ENCODE measurements around the gene MTFR1L. TPM values are rescaled to one million over a fixed set of nuclear protein-coding genes. Genes with fewer than 3 reads are reported as not detected.

The MTFR1L gene
- total and polyA plus RNA-seq, 9 of the 15 experiments (the other 6 are each of a cell fraction or from before 2014, with no cell fraction given), result 41.4 to 98.5 (median 53.7) TPM

- no peak overlapping the region for H3K4me3 ChIP-seq
- H3K9me1 ChIP-seq (ENCODE audit: control insufficient read depth, insufficient read depth, low read length), result no peaks in the 10 kb centered on the region
- no peaks in the 10 kb centered on the region for H4K20me1 ChIP-seq (replicated peaks; ENCODE audit: control insufficient read depth, insufficient read depth, low read length)
- H3K79me2 ChIP-seq (ENCODE audit: control insufficient read depth, insufficient read depth, low read length), result peaks cover 10% of the 10 kb centered on the region; the same call in 2 of the 3 replicates
- no peaks in the 10 kb centered on the region for H3K9me3 ChIP-seq (replicated peaks; ENCODE audit: control insufficient read depth, insufficient read depth, low read depth, low read length)
- no peak for TF ChIP-seq YY1 (IDR thresholded peaks at IDR 0.05; ENCODE audit: borderline replicate concordance in 1 of 3, control insufficient read depth in 1 of 3, extremely low read depth in 1 of 3, insufficient read depth in 3 of 3, insufficient read length in 1 of 3, insufficient replicate concordance in 2 of 3, low read depth in 1 of 3, low read length in 2 of 3)
- TF ChIP-seq NFIC (IDR thresholded peaks at IDR 0.05), result no peak
- TF ChIP-seq, protein P1, sequence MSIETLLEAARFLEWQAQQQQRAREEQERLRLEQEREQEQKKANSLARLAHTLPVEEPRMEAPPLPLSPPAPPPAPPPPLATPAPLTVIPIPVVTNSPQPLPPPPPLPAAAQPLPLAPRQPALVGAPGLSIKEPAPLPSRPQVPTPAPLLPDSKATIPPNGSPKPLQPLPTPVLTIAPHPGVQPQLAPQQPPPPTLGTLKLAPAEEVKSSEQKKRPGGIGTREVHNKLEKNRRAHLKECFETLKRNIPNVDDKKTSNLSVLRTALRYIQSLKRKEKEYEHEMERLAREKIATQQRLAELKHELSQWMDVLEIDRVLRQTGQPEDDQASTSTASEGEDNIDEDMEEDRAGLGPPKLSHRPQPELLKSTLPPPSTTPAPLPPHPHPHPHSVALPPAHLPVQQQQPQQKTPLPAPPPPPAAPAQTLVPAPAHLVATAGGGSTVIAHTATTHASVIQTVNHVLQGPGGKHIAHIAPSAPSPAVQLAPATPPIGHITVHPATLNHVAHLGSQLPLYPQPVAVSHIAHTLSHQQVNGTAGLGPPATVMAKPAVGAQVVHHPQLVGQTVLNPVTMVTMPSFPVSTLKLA (conservative IDR thresholded peaks at IDR 0.05), result no peak
- no peak for TF ChIP-seq FIP1L1 (IDR thresholded peaks at IDR 0.05; ENCODE audit: low read depth, low read length, poor library complexity, severe bottlenecking)
- 0 out of 2 replicates have a peak, but pooled peaks have one; percentile 12 for TF ChIP-seq SMARCA4 (IDR thresholded peaks at IDR 0.05)
- no peak for TF ChIP-seq ZNF217 (CRISPR knock-in tag; IDR thresholded peaks at IDR 0.05)
- TF ChIP-seq, protein P2, sequence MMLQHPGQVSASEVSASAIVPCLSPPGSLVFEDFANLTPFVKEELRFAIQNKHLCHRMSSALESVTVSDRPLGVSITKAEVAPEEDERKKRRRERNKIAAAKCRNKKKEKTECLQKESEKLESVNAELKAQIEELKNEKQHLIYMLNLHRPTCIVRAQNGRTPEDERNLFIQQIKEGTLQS (IDR thresholded peaks at IDR 0.05), result 0 out of 2 replicates have a peak, but pooled peaks have one; percentile 6
- TF ChIP-seq, protein P2 (CRISPR knock-in tag; conservative IDR thresholded peaks at IDR 0.05), result no peak
- no peak for TF ChIP-seq LEF1 (IDR thresholded peaks at IDR 0.05)
- peak; percentile 50; the same call in 1 of the 2 replicates for TF ChIP-seq CREM (IDR thresholded peaks at IDR 0.05; ENCODE audit: low read depth)
- TF ChIP-seq, protein P3, sequence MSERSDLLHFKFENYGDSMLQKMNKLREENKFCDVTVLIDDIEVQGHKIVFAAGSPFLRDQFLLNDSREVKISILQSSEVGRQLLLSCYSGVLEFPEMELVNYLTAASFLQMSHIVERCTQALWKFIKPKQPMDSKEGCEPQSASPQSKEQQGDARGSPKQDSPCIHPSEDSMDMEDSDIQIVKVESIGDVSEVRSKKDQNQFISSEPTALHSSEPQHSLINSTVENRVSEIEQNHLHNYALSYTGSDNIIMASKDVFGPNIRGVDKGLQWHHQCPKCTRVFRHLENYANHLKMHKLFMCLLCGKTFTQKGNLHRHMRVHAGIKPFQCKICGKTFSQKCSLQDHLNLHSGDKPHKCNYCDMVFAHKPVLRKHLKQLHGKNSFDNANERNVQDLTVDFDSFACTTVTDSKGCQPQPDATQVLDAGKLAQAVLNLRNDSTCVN (CRISPR knock-in tag; IDR thresholded peaks at IDR 0.05), result no peak
- no peak for TF ChIP-seq ZNF12 (CRISPR knock-in tag; IDR thresholded peaks at IDR 0.05)
- TF ChIP-seq LARP7 (IDR thresholded peaks at IDR 0.05), result no peak
- TF ChIP-seq NR2F6 (CRISPR knock-in tag; IDR thresholded peaks at IDR 0.05), result no peak
- TF ChIP-seq ATF1 (CRISPR knock-in tag; IDR thresholded peaks at IDR 0.05), result no peak
- peak; percentile 45 for TF ChIP-seq ATF1 (tag; IDR thresholded peaks at IDR 0.05)
- 0 out of 2 replicates have a peak, but pooled peaks have one; percentile 55 for TF ChIP-seq ZBTB7A (IDR thresholded peaks at IDR 0.05; ENCODE audit: borderline replicate concordance, control insufficient read depth, low read depth, low read length)
- TF ChIP-seq CBX5 (IDR thresholded peaks at IDR 0.05; ENCODE audit: borderline replicate concordance, low read depth), result no peak
- no peak for TF ChIP-seq SIRT6 (IDR thresholded peaks at IDR 0.05; ENCODE audit: low read depth, low read length)
- 36% methylated on average over 6 of the region's 6 CpGs for WGBS (ENCODE audit: insufficient coverage, low coverage, missing lambda C conversion rate)
- peak overlapping the region in 1 of 2 experiments; percentile 54; a peak in 1 of 4 replicates for H3K9ac ChIP-seq (ENCODE audit: insufficient read depth in 1 of 2, low read depth in 2 of 2, low read length in 2 of 2)
- no peaks in the 10 kb centered on the region for H3K36me3 ChIP-seq (ENCODE audit: control insufficient read depth, insufficient read depth, low read length)
- H3K4me2 ChIP-seq (ENCODE audit: insufficient read depth, low read length), result no peak overlapping the region; the same call in 1 of the 2 replicates
- DNase-seq (ENCODE audit: extremely low read depth in 1 of 4, low spot score in 3 of 4) (peak; percentile 57 to 69 (median 64)), FAIRE-seq (peak; percentile 80), ATAC-seq (peak; percentile 54)
- H3K27me3 ChIP-seq (ENCODE audit: control insufficient read depth in 2 of 2, insufficient read depth in 2 of 2, low read length in 2 of 2), result no peaks in the 10 kb centered on the region
- no TSS peak for BruUV-seq (replicated peaks)
- intact Hi-C loops (cut with micrococcal nuclease), result no loop called here
- POLR2A ChIA-PET, result interaction anchor here (0.6 to 1.6 kb wide), 11 partner anchors 8 to 641 kb away, joined by 3 to 6 read pairs (median 4); no protein-coding TSS in a partner anchor
- in situ Hi-C loops (cut with MboI), result no loop called here
- CTCF ChIA-PET (ENCODE audit: low intra/inter-chr PET ratio), result no interaction called here
- H3K4me1 ChIP-seq (replicated peaks in 1 of 2; ENCODE audit: control insufficient read depth in 2 of 2, insufficient read depth in 2 of 2, low read length in 2 of 2), result peaks cover 34 to 36% of the 10 kb centered on the region in 2 experiments
- no peak overlapping the region for H2AFZ ChIP-seq (ENCODE audit: low read depth, low read length)
- H3K27ac ChIP-seq (ENCODE audit: extremely low read depth, low read depth, low read length), result no peak overlapping the region
These were observed 50.3 kb downstream of the MTFR1L start for GRCh38 chr1:25869909-25870606.
